Gastroesophageal sphincter (tissue), 3 donors: ENCODE measurements around the gene PTK6.

Experiments used
- EP300 ChIP-seq: sonication (generic); formaldehyde crosslinking; IDR thresholded peaks from one replicate; pipeline ENCODE4 v1.6.1; 2017; ENCODE audit warnings: antibody characterized with exemption, mild to moderate bottlenecking
- POLR2A ChIP-seq, 2 donors: fragments of 450-650 bp; IDR thresholded peaks; one replicate each; pipeline ENCODE4 v1.6.1; 2017; ENCODE audit warnings: antibody characterized with exemption in 2 of 2, mild to moderate bottlenecking in 2 of 2, moderate library complexity in 1 of 2
- POLR2AphosphoS5 ChIP-seq: sonication (generic); formaldehyde crosslinking; IDR thresholded peaks from one replicate; pipeline ENCODE4 v1.6.1; 2017; ENCODE audit warnings: antibody characterized with exemption
- TF ChIP-seq, protein P1 (sequence below), 4 experiments: fragments of 200-600 bp in 2 of 4; fragments of 450-650 bp in 2 of 4; sonication (generic) in 1 of 4; IDR thresholded peaks; one replicate each; pipeline ENCODE4 v1.5.1; 2017 to 2019; ENCODE audit warnings: antibody characterized with exemption in 4 of 4, mild to moderate bottlenecking in 2 of 4, moderate library complexity in 2 of 4

- no peak for TF ChIP-seq POLR2A (IDR thresholded peaks at IDR 0.05)
- TF ChIP-seq, protein P1, sequence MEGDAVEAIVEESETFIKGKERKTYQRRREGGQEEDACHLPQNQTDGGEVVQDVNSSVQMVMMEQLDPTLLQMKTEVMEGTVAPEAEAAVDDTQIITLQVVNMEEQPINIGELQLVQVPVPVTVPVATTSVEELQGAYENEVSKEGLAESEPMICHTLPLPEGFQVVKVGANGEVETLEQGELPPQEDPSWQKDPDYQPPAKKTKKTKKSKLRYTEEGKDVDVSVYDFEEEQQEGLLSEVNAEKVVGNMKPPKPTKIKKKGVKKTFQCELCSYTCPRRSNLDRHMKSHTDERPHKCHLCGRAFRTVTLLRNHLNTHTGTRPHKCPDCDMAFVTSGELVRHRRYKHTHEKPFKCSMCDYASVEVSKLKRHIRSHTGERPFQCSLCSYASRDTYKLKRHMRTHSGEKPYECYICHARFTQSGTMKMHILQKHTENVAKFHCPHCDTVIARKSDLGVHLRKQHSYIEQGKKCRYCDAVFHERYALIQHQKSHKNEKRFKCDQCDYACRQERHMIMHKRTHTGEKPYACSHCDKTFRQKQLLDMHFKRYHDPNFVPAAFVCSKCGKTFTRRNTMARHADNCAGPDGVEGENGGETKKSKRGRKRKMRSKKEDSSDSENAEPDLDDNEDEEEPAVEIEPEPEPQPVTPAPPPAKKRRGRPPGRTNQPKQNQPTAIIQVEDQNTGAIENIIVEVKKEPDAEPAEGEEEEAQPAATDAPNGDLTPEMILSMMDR (IDR thresholded peaks at IDR 0.05), result no peak
- TF ChIP-seq POLR2AphosphoS5, result no peak
- no peak for TF ChIP-seq EP300
These were observed 23.2 kb upstream of the PTK6 start for GRCh38 chr20:63560333-63560805.
